Neutrophil (primary cell): ENCODE results near the gene TTLL3.

Source experiments
- H3K27ac ChIP-seq: fragments of 200-600 bp; sonication (generic); 2 replicates; pipeline ENCODE4 v1.5.1; 2016; ENCODE audit warnings: mild to moderate bottlenecking, moderate library complexity
- H3K27me3 ChIP-seq: fragments of 200-600 bp; sonication (generic); 2 replicates; pipeline ENCODE4 v1.6.0; 2016; ENCODE audit warnings: mild to moderate bottlenecking
- H3K36me3 ChIP-seq: fragments of 200-600 bp; sonication (generic); 2 replicates; pipeline ENCODE4 v1.5.1; 2017
- H3K4me1 ChIP-seq, 2 experiments: fragments of 200-600 bp in 1 of 2; sonication (generic) in 1 of 2; 1 replicate in 1 of 2; 2 replicates in 1 of 2; pipeline versions ENCODE4 v1.5.1 to v1.6.1; 2013 to 2016; ENCODE audit warnings: low read depth in 1 of 2, low read length in 1 of 2, mild to moderate bottlenecking in 1 of 2, moderate library complexity in 1 of 2; ENCODE audit not compliant: control insufficient read depth in 1 of 2, insufficient read depth in 1 of 2
- H3K4me3 ChIP-seq, 2 experiments: fragments of 200-600 bp in 1 of 2; sonication (generic) in 1 of 2; 1 replicate in 1 of 2; 2 replicates in 1 of 2; pipeline ENCODE4 v1.5.1; 2013 to 2016; ENCODE audit warnings: low read depth in 1 of 2, low read length in 1 of 2, mild to moderate bottlenecking in 1 of 2, moderate library complexity in 1 of 2
- H3K9me3 ChIP-seq: fragments of 200-600 bp; sonication (generic); 2 replicates; pipeline ENCODE4 v1.5.1; 2016
- CTCF ChIP-seq: fragments of 200-600 bp; sonication (generic); IDR thresholded peaks from 2 replicates; pipeline ENCODE4 v1.5.1; 2016; ENCODE audit warnings: antibody characterized with exemption

TTLL3 gene

GRCh38 chr3:9828801-9829755 is 19.0 kb downstream of the TTLL3 start:
- Histone ChIP-seq H3K4me3 (no peak overlapping the region), H3K4me1 (no peaks in the 10 kb centered on the region), H3K36me3 (peaks cover 84% of the 10 kb centered on the region), H3K27ac (no peak overlapping the region), H3K9me3 (no peaks in the 10 kb centered on the region), H3K27me3 (no peaks in the 10 kb centered on the region)
- no peak for TF ChIP-seq CTCF

- Histone ChIP-seq H3K27ac (no peak overlapping the region), H3K36me3 (peaks cover 93% of the 10 kb centered on the region), H3K27me3 (no peaks in the 10 kb centered on the region), H3K9me3 (no peaks in the 10 kb centered on the region), H3K4me3 (no peak overlapping the region), H3K4me1 (no peaks in the 10 kb centered on the region)
- no peak for TF ChIP-seq CTCF
Measured at GRCh38 chr3:9831253-9831652, 21.2 kb downstream of the TTLL3 start.

GRCh38 chr3:9833078-9833477 is 23.0 kb downstream of the TTLL3 start:
- Histone ChIP-seq H3K36me3 (peaks cover 82% of the 10 kb centered on the region), H3K4me1 (peaks cover 5% of the 10 kb centered on the region in 2 experiments), H3K9me3 (no peaks in the 10 kb centered on the region), H3K27me3 (no peaks in the 10 kb centered on the region), H3K4me3 (no peak overlapping the region), H3K27ac (no peak overlapping the region)
- no peak for TF ChIP-seq CTCF

GRCh38 chr3:9834520-9835380 is 24.7 kb downstream of the TTLL3 start:
- Histone ChIP-seq H3K27ac (no peak overlapping the region), H3K27me3 (no peaks in the 10 kb centered on the region), H3K36me3 (peaks cover 77% of the 10 kb centered on the region), H3K9me3 (no peaks in the 10 kb centered on the region), H3K4me1 (peaks cover 10 to 11% of the 10 kb centered on the region in 2 experiments), H3K4me3 (no peak overlapping the region)
- no peak for TF ChIP-seq CTCF

- no peak overlapping the region for H3K4me3 ChIP-seq
- TF ChIP-seq CTCF: no peak
- H3K27ac ChIP-seq: peak overlapping the region; percentile 25
- peaks cover 12 to 14% of the 10 kb centered on the region in 2 experiments for H3K4me1 ChIP-seq
- H3K27me3 ChIP-seq: no peaks in the 10 kb centered on the region
- H3K36me3 ChIP-seq: peaks cover 56% of the 10 kb centered on the region
- no peaks in the 10 kb centered on the region for H3K9me3 ChIP-seq
Measured at GRCh38 chr3:9837701-9838582, 27.9 kb downstream of the TTLL3 start.
